Measurements from ENCODE around the gene KIF27.
"Not testable (repeated sequence)": the region's sequence is repeated elsewhere in the genome, so short reads cannot be mapped to it uniquely, and the experiment has no call there.

DNA sequence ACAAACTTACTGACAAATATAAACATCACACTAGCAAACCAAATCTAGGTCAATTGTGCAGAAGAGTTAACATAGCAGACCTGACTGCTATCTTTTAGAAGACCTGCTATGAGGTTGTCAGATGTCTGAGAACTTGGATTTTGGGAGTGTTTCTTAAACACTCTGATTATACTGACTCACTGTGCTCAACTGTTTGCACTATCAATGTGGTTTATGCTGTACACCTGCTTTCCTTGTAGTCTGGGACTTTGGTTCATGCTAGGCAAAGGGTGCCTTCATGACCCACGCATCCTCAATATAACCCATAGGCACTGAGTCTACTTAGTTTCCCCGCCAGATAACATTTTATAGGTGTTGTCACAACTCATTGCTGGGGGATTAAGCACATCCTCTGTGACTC, 26.9 kb downstream of the KIF27 start:
- TF ChIP-seq, protein P1, sequence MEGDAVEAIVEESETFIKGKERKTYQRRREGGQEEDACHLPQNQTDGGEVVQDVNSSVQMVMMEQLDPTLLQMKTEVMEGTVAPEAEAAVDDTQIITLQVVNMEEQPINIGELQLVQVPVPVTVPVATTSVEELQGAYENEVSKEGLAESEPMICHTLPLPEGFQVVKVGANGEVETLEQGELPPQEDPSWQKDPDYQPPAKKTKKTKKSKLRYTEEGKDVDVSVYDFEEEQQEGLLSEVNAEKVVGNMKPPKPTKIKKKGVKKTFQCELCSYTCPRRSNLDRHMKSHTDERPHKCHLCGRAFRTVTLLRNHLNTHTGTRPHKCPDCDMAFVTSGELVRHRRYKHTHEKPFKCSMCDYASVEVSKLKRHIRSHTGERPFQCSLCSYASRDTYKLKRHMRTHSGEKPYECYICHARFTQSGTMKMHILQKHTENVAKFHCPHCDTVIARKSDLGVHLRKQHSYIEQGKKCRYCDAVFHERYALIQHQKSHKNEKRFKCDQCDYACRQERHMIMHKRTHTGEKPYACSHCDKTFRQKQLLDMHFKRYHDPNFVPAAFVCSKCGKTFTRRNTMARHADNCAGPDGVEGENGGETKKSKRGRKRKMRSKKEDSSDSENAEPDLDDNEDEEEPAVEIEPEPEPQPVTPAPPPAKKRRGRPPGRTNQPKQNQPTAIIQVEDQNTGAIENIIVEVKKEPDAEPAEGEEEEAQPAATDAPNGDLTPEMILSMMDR (IDR thresholded peaks at IDR 0.05): not testable (repeated sequence)
- TF ChIP-seq POLR2AphosphoS5 (IDR thresholded peaks at IDR 0.05): not testable (repeated sequence)

Measured in prostate gland (tissue), 2 donors.